ENCODE measurements around the gene TRUB2. TPM values are rescaled to one million over a fixed set of nuclear protein-coding genes. Genes with fewer than 3 reads are reported as not detected.

The TRUB2 gene
- polyA plus RNA-seq, 1 donor (not counting 4 experiments of a cell fraction or from before 2014, with no cell fraction given), result 17.2 TPM

- dilution Hi-C loops (cut with MboI; ENCODE audit: extremely low pct_ligation_motif_present, low sequenced_read_pairs), result no loop called here
- TF ChIP-seq CTCF (optimal IDR thresholded peaks at IDR 0.05 in 1 of 3, IDR thresholded peaks at IDR 0.05 in 1 of 3, conservative IDR thresholded peaks at IDR 0.05 in 1 of 3; ENCODE audit: extremely low read depth in 1 of 3, insufficient read depth in 2 of 3, low read length in 3 of 3) (no peak), EZH2 (IDR thresholded peaks at IDR 0.05; ENCODE audit: low read length) (no peak)
- FAIRE-seq (no peak), DNase-seq (ENCODE audit: low read depth, low spot score) (no peak)
- Histone ChIP-seq H3K9me1 (ENCODE audit: control insufficient read depth, extremely low read depth, insufficient read depth, low read length) (peaks cover 4% of the 10 kb centered on the region), H3K27me3 (ENCODE audit: control insufficient read depth, extremely low read depth, insufficient read depth, low read length) (no peaks in the 10 kb centered on the region), H3K9me3 (ENCODE audit: control insufficient read depth, low read depth, low read length) (no peaks in the 10 kb centered on the region), H3K4me1 (ENCODE audit: control insufficient read depth, extremely low read depth, insufficient read depth, low read length) (peaks cover 25% of the 10 kb centered on the region), H3K36me3 (ENCODE audit: control insufficient read depth in 2 of 2, extremely low read depth in 1 of 2, insufficient read depth in 2 of 2, low read length in 2 of 2) (peaks cover 30 to 42% of the 10 kb centered on the region in 2 experiments), H3K4me2 (ENCODE audit: control insufficient read depth, extremely low read depth, insufficient read depth, low read depth, low read length) (peak overlapping the region; percentile 45), H3K9ac (ENCODE audit: control insufficient read depth, extremely low read depth, insufficient read depth, low read length) (peak overlapping the region; percentile 22), H3K79me2 (ENCODE audit: control insufficient read depth, insufficient read depth, low read length) (peaks cover 21% of the 10 kb centered on the region), H4K20me1 (ENCODE audit: control insufficient read depth, extremely low read depth, insufficient read depth, low read length) (no peaks in the 10 kb centered on the region), H3K4me3 (ENCODE audit: control insufficient read depth in 2 of 3, extremely low read depth in 1 of 3, insufficient read depth in 2 of 3, low read depth in 1 of 3, low read length in 3 of 3) (no peak overlapping the region), H2AFZ (ENCODE audit: control insufficient read depth, low read length) (no peak overlapping the region), H3K27ac (ENCODE audit: control insufficient read depth, insufficient read depth, low read length) (peak overlapping the region; percentile 40)
These were observed 50.7 kb downstream of the TRUB2 start for GRCh38 chr9:128271512-128271911.

GRCh38 chr9:128271112-128271511 lies 51.1 kb downstream of the TRUB2 start:
- dilution Hi-C loops (cut with MboI; ENCODE audit: extremely low pct_ligation_motif_present, low sequenced_read_pairs), result no loop called here
- Histone ChIP-seq H3K4me3 (ENCODE audit: control insufficient read depth in 2 of 3, extremely low read depth in 1 of 3, insufficient read depth in 2 of 3, low read depth in 1 of 3, low read length in 3 of 3) (no peak overlapping the region), H3K9me3 (ENCODE audit: control insufficient read depth, low read depth, low read length) (no peaks in the 10 kb centered on the region), H3K79me2 (ENCODE audit: control insufficient read depth, insufficient read depth, low read length) (peaks cover 18% of the 10 kb centered on the region), H2AFZ (ENCODE audit: control insufficient read depth, low read length) (no peak overlapping the region), H3K9ac (ENCODE audit: control insufficient read depth, extremely low read depth, insufficient read depth, low read length) (peak overlapping the region; percentile 22), H3K27me3 (ENCODE audit: control insufficient read depth, extremely low read depth, insufficient read depth, low read length) (no peaks in the 10 kb centered on the region), H3K27ac (ENCODE audit: control insufficient read depth, insufficient read depth, low read length) (peak overlapping the region; percentile 40), H3K9me1 (ENCODE audit: control insufficient read depth, extremely low read depth, insufficient read depth, low read length) (peaks cover 4% of the 10 kb centered on the region), H3K4me2 (ENCODE audit: control insufficient read depth, extremely low read depth, insufficient read depth, low read depth, low read length) (peak overlapping the region; percentile 45), H3K36me3 (ENCODE audit: control insufficient read depth in 2 of 2, extremely low read depth in 1 of 2, insufficient read depth in 2 of 2, low read length in 2 of 2) (peaks cover 31 to 45% of the 10 kb centered on the region in 2 experiments), H3K4me1 (ENCODE audit: control insufficient read depth, extremely low read depth, insufficient read depth, low read length) (peaks cover 25% of the 10 kb centered on the region), H4K20me1 (ENCODE audit: control insufficient read depth, extremely low read depth, insufficient read depth, low read length) (no peaks in the 10 kb centered on the region)
- DNase-seq (ENCODE audit: low read depth, low spot score) (no peak), FAIRE-seq (peak; percentile 48)
- TF ChIP-seq CTCF (optimal IDR thresholded peaks at IDR 0.05 in 1 of 3, IDR thresholded peaks at IDR 0.05 in 1 of 3, conservative IDR thresholded peaks at IDR 0.05 in 1 of 3; ENCODE audit: extremely low read depth in 1 of 3, insufficient read depth in 2 of 3, low read length in 3 of 3) (no peak), EZH2 (IDR thresholded peaks at IDR 0.05; ENCODE audit: low read length) (no peak)

All from keratinocyte (primary cell).